Stimulated activated effector memory CD8-positive, alpha-beta T cell treated with anti-CD3 and anti-CD28 coated beads, Interleukin-12 subunit alpha, Interleukin-12 subunit beta, amount 100 ng/mL, for 72 hours (primary cell): ENCODE measurements around the gene MMP24.

ENCODE experiments used
- ATAC-seq: fragments of 150-1000 bp; cut with Tn5 transposase; 2 replicates; pipeline ENCODE4 v1.10.0; 2021
- DNase-seq, 2 donors: peaks; one replicate each; pipeline ENCODE4 v3.0.0; 2021 to 2022; ENCODE audit warnings: low spot score in 2 of 2
- H3K27ac Mint-ChIP-seq: one replicate; pipeline ENCODE4 v1.8.0; 2022; ENCODE audit warnings: mild to moderate bottlenecking, mixed read lengths
- H3K36me3 Mint-ChIP-seq: one replicate; pipeline ENCODE4 v1.8.0; 2022; ENCODE audit warnings: mild to moderate bottlenecking, mixed read lengths
- H3K4me1 Mint-ChIP-seq: one replicate; pipeline ENCODE4 v1.8.0; 2022; ENCODE audit warnings: mixed read lengths
- H3K4me3 Mint-ChIP-seq: one replicate; pipeline ENCODE4 v1.8.0; 2022; ENCODE audit warnings: mild to moderate bottlenecking, mixed read lengths
- H3K9me3 Mint-ChIP-seq: one replicate; pipeline ENCODE4 v1.8.0; 2022; ENCODE audit warnings: mixed read lengths

The MMP24 gene

GRCh38 chr20:35277127-35277526 lies 50.6 kb downstream of the MMP24 start:
- peak overlapping the region; percentile 99 for H3K4me3 Mint-ChIP-seq

GRCh38 chr20:35277531-35278395 lies 51.3 kb downstream of the MMP24 start, which contains the start of gene MMP24OS:
TSS of gene MMP24OS (minus strand) at chr20:35278122. CDS start at chr20:35277929, 193 bp downstream.
- H3K4me1 Mint-ChIP-seq = peaks cover 38% of the 10 kb centered on the region
- DNase-seq (peak; percentile 77 to 92), ATAC-seq (peak; percentile 93)
- H3K9me3 Mint-ChIP-seq = no peaks in the 10 kb centered on the region
- peak within 1 kb of the TSS; percentile 99 for H3K4me3 Mint-ChIP-seq
- peak within 1 kb of the TSS; percentile 99 for H3K27ac Mint-ChIP-seq
- peaks cover 87% of the 10 kb centered on the region for H3K36me3 Mint-ChIP-seq

More at GRCh38 chr20:35277127-35277526, 50.6 kb downstream of the MMP24 start:
- peaks cover 38% of the 10 kb centered on the region for H3K4me1 Mint-ChIP-seq
- DNase-seq (no peak), ATAC-seq (no peak)
- peaks cover 85% of the 10 kb centered on the region for H3K36me3 Mint-ChIP-seq
- H3K27ac Mint-ChIP-seq = peak overlapping the region; percentile 99
- no peaks in the 10 kb centered on the region for H3K9me3 Mint-ChIP-seq

- ATAC-seq = no peak
- no peak overlapping the region for H3K4me3 Mint-ChIP-seq
- H3K9me3 Mint-ChIP-seq = no peaks in the 10 kb centered on the region
- peaks cover 87% of the 10 kb centered on the region for H3K36me3 Mint-ChIP-seq
- no peak for DNase-seq
- H3K4me1 Mint-ChIP-seq = peaks cover 46% of the 10 kb centered on the region
- peak overlapping the region; percentile 99 for H3K27ac Mint-ChIP-seq
These were observed 52.5 kb downstream of the MMP24 start for GRCh38 chr20:35279040-35279439.

GRCh38 chr20:35279533-35280174 lies 53.2 kb downstream of the MMP24 start:
- Mint-ChIP-seq H3K4me3 (no peak overlapping the region), H3K27ac (peak overlapping the region; percentile 99), H3K36me3 (peaks cover 86% of the 10 kb centered on the region), H3K4me1 (peaks cover 48% of the 10 kb centered on the region), H3K9me3 (no peaks in the 10 kb centered on the region)
- DNase-seq = no peak
- ATAC-seq = no peak

GRCh38 chr20:35280523-35280922 lies 54.0 kb downstream of the MMP24 start:
- no peak overlapping the region for H3K4me3 Mint-ChIP-seq
- peak overlapping the region; percentile 99 for H3K27ac Mint-ChIP-seq
- peaks cover 89% of the 10 kb centered on the region for H3K36me3 Mint-ChIP-seq
- peaks cover 54% of the 10 kb centered on the region for H3K4me1 Mint-ChIP-seq
- DNase-seq = no peak
- ATAC-seq = no peak
- no peaks in the 10 kb centered on the region for H3K9me3 Mint-ChIP-seq

GRCh38 chr20:35281506-35282101 lies 55.1 kb downstream of the MMP24 start:
- DNase-seq (no peak), ATAC-seq (no peak)
- Mint-ChIP-seq H3K4me1 (peaks cover 52% of the 10 kb centered on the region), H3K4me3 (no peak overlapping the region), H3K36me3 (peaks cover 86% of the 10 kb centered on the region), H3K9me3 (no peaks in the 10 kb centered on the region), H3K27ac (no peak overlapping the region)

- DNase-seq = peak in 1 of 2 donors; percentile 59
- peaks cover 37% of the 10 kb centered on the region for H3K4me1 Mint-ChIP-seq
- ATAC-seq = peak; percentile 54
- peak overlapping the region; percentile 87 for H3K4me3 Mint-ChIP-seq
- peaks cover 65% of the 10 kb centered on the region for H3K36me3 Mint-ChIP-seq
- H3K27ac Mint-ChIP-seq = peak overlapping the region; percentile 94
- no peaks in the 10 kb centered on the region for H3K9me3 Mint-ChIP-seq
These were observed 57.2 kb downstream of the MMP24 start for GRCh38 chr20:35283441-35284266.

GRCh38 chr20:35284267-35284991 lies 57.9 kb downstream of the MMP24 start, which contains the start of gene EIF6:
TSS of gene EIF6 (minus strand) at chr20:35284772. CDS start at chr20:35284487, 285 bp downstream.
- ATAC-seq (peak; percentile 87), DNase-seq (peak; percentile 67 to 89)
- H3K36me3 Mint-ChIP-seq = peaks cover 57% of the 10 kb centered on the region
- no peaks in the 10 kb centered on the region for H3K9me3 Mint-ChIP-seq
- H3K4me1 Mint-ChIP-seq = peaks cover 33% of the 10 kb centered on the region
- peak within 1 kb of the TSS; percentile 94 for H3K27ac Mint-ChIP-seq
- H3K4me3 Mint-ChIP-seq = peak within 1 kb of the TSS; percentile 87

GRCh38 chr20:35284992-35285805 lies 58.7 kb downstream of the MMP24 start:
- Mint-ChIP-seq H3K36me3 (peaks cover 50% of the 10 kb centered on the region), H3K4me1 (peaks cover 30% of the 10 kb centered on the region), H3K9me3 (no peaks in the 10 kb centered on the region), H3K4me3 (peak overlapping the region; percentile 87), H3K27ac (peak overlapping the region; percentile 94)
- ATAC-seq (no peak), DNase-seq (no peak)

- Mint-ChIP-seq H3K4me1 (peaks cover 27% of the 10 kb centered on the region), H3K9me3 (no peaks in the 10 kb centered on the region), H3K27ac (peak overlapping the region; percentile 94), H3K36me3 (peaks cover 44% of the 10 kb centered on the region), H3K4me3 (peak overlapping the region; percentile 87)
- ATAC-seq (no peak), DNase-seq (no peak)
These were observed 59.3 kb downstream of the MMP24 start for GRCh38 chr20:35285806-35286076.

- Mint-ChIP-seq H3K4me3 (peak overlapping the region; percentile 87), H3K4me1 (peaks cover 27% of the 10 kb centered on the region), H3K27ac (peak overlapping the region; percentile 94), H3K36me3 (peaks cover 39% of the 10 kb centered on the region), H3K9me3 (no peaks in the 10 kb centered on the region)
- DNase-seq (no peak), ATAC-seq (no peak)
These were observed 59.8 kb downstream of the MMP24 start for GRCh38 chr20:35286077-35286898.

- peaks cover 27% of the 10 kb centered on the region for H3K4me1 Mint-ChIP-seq
- no peak overlapping the region for H3K27ac Mint-ChIP-seq
- DNase-seq = no peak
- H3K4me3 Mint-ChIP-seq = no peak overlapping the region
- H3K36me3 Mint-ChIP-seq = peaks cover 32% of the 10 kb centered on the region
- no peaks in the 10 kb centered on the region for H3K9me3 Mint-ChIP-seq
- ATAC-seq = no peak
These were observed 60.5 kb downstream of the MMP24 start for GRCh38 chr20:35286899-35287508.
